Endodermal cell (in vitro differentiated cells): Measurements from ENCODE around the gene VAV3. TPM values are rescaled to one million over a fixed set of nuclear protein-coding genes. Genes with fewer than 3 reads are reported as not detected.

Experiments used
- DNase-seq: peaks from one replicate; pipeline ENCODE4 v3.0.0-alpha.2; 2017
- H3K27ac ChIP-seq: 2 replicates; pipeline ENCODE4 v1.5.1; 2013; ENCODE audit warnings: mild to moderate bottlenecking, low read depth, low read length, moderate library complexity
- H3K27me3 ChIP-seq: 2 replicates; pipeline ENCODE4 v1.6.1; 2013; ENCODE audit warnings: mild to moderate bottlenecking, low read length, moderate library complexity; ENCODE audit not compliant: insufficient read depth, control insufficient read depth, poor library complexity, severe bottlenecking
- H3K36me3 ChIP-seq: 2 replicates; pipeline ENCODE4 v1.7.0; 2013; ENCODE audit warnings: mild to moderate bottlenecking, low read length, moderate library complexity; ENCODE audit not compliant: control insufficient read depth, insufficient read depth
- H3K4me1 ChIP-seq: one replicate; pipeline ENCODE4 v1.7.0; 2013; ENCODE audit warnings: low read length; ENCODE audit not compliant: control insufficient read depth, insufficient read depth
- H3K4me3 ChIP-seq: 2 replicates; pipeline ENCODE4 v1.5.1; 2013; ENCODE audit warnings: mild to moderate bottlenecking, low read length, moderate library complexity
- H3K9ac ChIP-seq: 2 replicates; pipeline ENCODE4 v1.6.1; 2013; ENCODE audit warnings: mild to moderate bottlenecking, low read length, moderate library complexity; ENCODE audit not compliant: poor library complexity, severe bottlenecking; ENCODE audit errors: extremely low read depth
- H3K9me3 ChIP-seq: 2 replicates; pipeline ENCODE4 v1.6.1; 2013; ENCODE audit warnings: mild to moderate bottlenecking, low read length, moderate library complexity; ENCODE audit not compliant: control insufficient read depth
- H3K27ac Mint-ChIP-seq: 2 replicates; pipeline ENCODE4 v1.8.0; 2020; ENCODE audit warnings: mixed read lengths
- H3K27me3 Mint-ChIP-seq: 2 replicates; pipeline ENCODE4 v1.8.0; 2021; ENCODE audit warnings: mild to moderate bottlenecking, mixed read lengths; ENCODE audit not compliant: insufficient read depth
- H3K36me3 Mint-ChIP-seq: 2 replicates; pipeline ENCODE4 v1.8.0; 2020; ENCODE audit warnings: low read depth, mixed read lengths
- H3K4me1 Mint-ChIP-seq: 2 replicates; pipeline ENCODE4 v1.8.0; 2020; ENCODE audit warnings: mixed read lengths
- H3K4me3 Mint-ChIP-seq: 2 replicates; pipeline ENCODE4 v1.8.0; 2020; ENCODE audit warnings: mild to moderate bottlenecking, moderate library complexity, mixed read lengths
- H3K9me3 Mint-ChIP-seq: 2 replicates; pipeline ENCODE4 v1.8.0; 2020; ENCODE audit warnings: mild to moderate bottlenecking, mixed read lengths
- CTCF ChIP-seq: fragments of 200-600 bp; sonication (generic); conservative IDR thresholded peaks from 2 replicates; pipeline ENCODE4 v1.5.0; 2021; ENCODE audit warnings: antibody characterized with exemption, mild to moderate bottlenecking
- WGBS, 2 experiments: methylation state at CpG; one replicate each; pipeline versions ENCODE4 v1.1.5 to v1.1.7; 2013; ENCODE audit warnings: missing lambda C conversion rate in 2 of 2, mixed read lengths in 1 of 2; ENCODE audit not compliant: insufficient coverage in 1 of 2, insufficient read length in 1 of 2; 5-methylcytosine and 5-hydroxymethylcytosine counted together
- total RNA-seq, 2 donors: library from RNA; stranded (reverse); fragmentation: NEBNext Ultra II Directional in 1 of 2; extraction: Animal tissue kit (Norgen Biotek cat#: 25700) in 1 of 2; gene quantifications; 2 replicates in 1 of 2; 3 replicates in 1 of 2; pipeline ENCODE4 v1.2.1, GENCODE V29; 2021

The VAV3 gene
- total RNA-seq, 2 donors from 2014 or later = 6.9 to 9.6 TPM

- no peak for TF ChIP-seq CTCF
- Histone ChIP-seq H3K27ac (no peak overlapping the region), H3K4me3 (no peak overlapping the region), H3K9me3 (no peaks in the 10 kb centered on the region), H3K9ac (no peak overlapping the region), H3K4me1 (no peaks in the 10 kb centered on the region), H3K36me3 (no peaks in the 10 kb centered on the region), H3K27me3 (no peaks in the 10 kb centered on the region)
- no peak overlapping the region for H3K27ac Mint-ChIP-seq
- H3K4me3 Mint-ChIP-seq = no peak overlapping the region
- no peaks in the 10 kb centered on the region for H3K27me3 Mint-ChIP-seq
- H3K4me1 Mint-ChIP-seq = peaks cover 10% of the 10 kb centered on the region
- no peaks in the 10 kb centered on the region for H3K36me3 Mint-ChIP-seq
- DNase-seq = no peak
- H3K9me3 Mint-ChIP-seq = no peaks in the 10 kb centered on the region
Observed at GRCh38 chr1:107954126-107954525, 10.9 kb downstream of the VAV3 start.

- Mint-ChIP-seq H3K36me3 (no peaks in the 10 kb centered on the region), H3K27ac (no peak overlapping the region), H3K4me3 (no peak overlapping the region), H3K4me1 (peaks cover 10% of the 10 kb centered on the region), H3K27me3 (no peaks in the 10 kb centered on the region), H3K9me3 (no peaks in the 10 kb centered on the region)
- Histone ChIP-seq H3K36me3 (no peaks in the 10 kb centered on the region), H3K4me1 (no peaks in the 10 kb centered on the region), H3K9me3 (no peaks in the 10 kb centered on the region), H3K27me3 (no peaks in the 10 kb centered on the region), H3K4me3 (no peak overlapping the region), H3K9ac (no peak overlapping the region), H3K27ac (no peak overlapping the region)
- DNase-seq = no peak
- no peak for TF ChIP-seq CTCF
- WGBS, 2 experiments = 96 to 100% methylated on average over 1 to 3 of the region's 3 CpGs
Observed at GRCh38 chr1:107953556-107953955, 11.4 kb downstream of the VAV3 start.

- Mint-ChIP-seq H3K27me3 (no peaks in the 10 kb centered on the region), H3K4me3 (no peak overlapping the region), H3K4me1 (peaks cover 10% of the 10 kb centered on the region), H3K27ac (no peak overlapping the region), H3K36me3 (no peaks in the 10 kb centered on the region), H3K9me3 (no peaks in the 10 kb centered on the region)
- H3K27me3 ChIP-seq = no peaks in the 10 kb centered on the region
- H3K9ac ChIP-seq = no peak overlapping the region
- H3K4me1 ChIP-seq = no peaks in the 10 kb centered on the region
- WGBS, 2 experiments = 90 to 100% methylated on average over 2 of the region's 2 CpGs
- no peak for DNase-seq
- no peak overlapping the region for H3K4me3 ChIP-seq
- no peaks in the 10 kb centered on the region for H3K9me3 ChIP-seq
- H3K36me3 ChIP-seq = no peaks in the 10 kb centered on the region
- no peak for TF ChIP-seq CTCF
- H3K27ac ChIP-seq = no peak overlapping the region
Observed at GRCh38 chr1:107952989-107953388, 12.0 kb downstream of the VAV3 start.
